ENCODE data around the gene KL. TPM values are rescaled to one million over a fixed set of nuclear protein-coding genes. Genes with fewer than 3 reads are reported as not detected.

The KL gene
- total and polyA plus RNA-seq, 2 donors = 0.80 to 1.6 TPM

GRCh38 chr13:33114146-33114545, 97.9 kb downstream of the KL start:
- 93% methylated on average over 5 of the region's 5 CpGs for WGBS

GRCh38 chr13:33115274-33115673, 99.1 kb downstream of the KL start:
- no peak for DNase-seq (ENCODE audit: low read depth in 6 of 9, low spot score in 9 of 9)
- H3K27ac ChIP-seq (ENCODE audit: low read depth in 1 of 2, low read length in 1 of 2) = no peak overlapping the region
- no peak overlapping the region for H3K4me3 ChIP-seq (ENCODE audit: low read length in 2 of 2)
- no peaks in the 10 kb centered on the region for H3K4me1 ChIP-seq (ENCODE audit: control insufficient read depth in 2 of 2, insufficient read depth in 2 of 2, low read length in 2 of 2)
- no peaks in the 10 kb centered on the region for H3K9me3 ChIP-seq (ENCODE audit: control insufficient read depth in 2 of 2, insufficient read depth in 1 of 2, low read length in 1 of 2)
- no peaks in the 10 kb centered on the region for H3K27me3 ChIP-seq (ENCODE audit: control insufficient read depth in 2 of 2, insufficient read depth in 1 of 2, low read length in 1 of 2)
- H3K36me3 ChIP-seq (ENCODE audit: control insufficient read depth in 2 of 2, insufficient read depth in 2 of 2, low read length in 1 of 2) = no peaks in the 10 kb centered on the region
- WGBS = 98% methylated on average over 2 of the region's 2 CpGs

More at GRCh38 chr13:33114146-33114545, 97.9 kb downstream of the KL start:
- no peaks in the 10 kb centered on the region for H3K9me3 ChIP-seq (ENCODE audit: control insufficient read depth in 2 of 2, insufficient read depth in 1 of 2, low read length in 1 of 2)
- DNase-seq (ENCODE audit: low read depth in 6 of 9, low spot score in 9 of 9) = no peak
- H3K27me3 ChIP-seq (ENCODE audit: control insufficient read depth in 2 of 2, insufficient read depth in 1 of 2, low read length in 1 of 2) = no peaks in the 10 kb centered on the region
- H3K4me1 ChIP-seq (ENCODE audit: control insufficient read depth in 2 of 2, insufficient read depth in 2 of 2, low read length in 2 of 2) = no peaks in the 10 kb centered on the region
- no peaks in the 10 kb centered on the region for H3K36me3 ChIP-seq (ENCODE audit: control insufficient read depth in 2 of 2, insufficient read depth in 2 of 2, low read length in 1 of 2)
- no peak overlapping the region for H3K4me3 ChIP-seq (ENCODE audit: low read length in 2 of 2)
- no peak overlapping the region for H3K27ac ChIP-seq (ENCODE audit: low read depth in 1 of 2, low read length in 1 of 2)
